Measurements from ENCODE around the gene PTK7.
A peak's percentile ranks its signal among the peaks of the same experiment; 100 is the strongest.

DNA sequence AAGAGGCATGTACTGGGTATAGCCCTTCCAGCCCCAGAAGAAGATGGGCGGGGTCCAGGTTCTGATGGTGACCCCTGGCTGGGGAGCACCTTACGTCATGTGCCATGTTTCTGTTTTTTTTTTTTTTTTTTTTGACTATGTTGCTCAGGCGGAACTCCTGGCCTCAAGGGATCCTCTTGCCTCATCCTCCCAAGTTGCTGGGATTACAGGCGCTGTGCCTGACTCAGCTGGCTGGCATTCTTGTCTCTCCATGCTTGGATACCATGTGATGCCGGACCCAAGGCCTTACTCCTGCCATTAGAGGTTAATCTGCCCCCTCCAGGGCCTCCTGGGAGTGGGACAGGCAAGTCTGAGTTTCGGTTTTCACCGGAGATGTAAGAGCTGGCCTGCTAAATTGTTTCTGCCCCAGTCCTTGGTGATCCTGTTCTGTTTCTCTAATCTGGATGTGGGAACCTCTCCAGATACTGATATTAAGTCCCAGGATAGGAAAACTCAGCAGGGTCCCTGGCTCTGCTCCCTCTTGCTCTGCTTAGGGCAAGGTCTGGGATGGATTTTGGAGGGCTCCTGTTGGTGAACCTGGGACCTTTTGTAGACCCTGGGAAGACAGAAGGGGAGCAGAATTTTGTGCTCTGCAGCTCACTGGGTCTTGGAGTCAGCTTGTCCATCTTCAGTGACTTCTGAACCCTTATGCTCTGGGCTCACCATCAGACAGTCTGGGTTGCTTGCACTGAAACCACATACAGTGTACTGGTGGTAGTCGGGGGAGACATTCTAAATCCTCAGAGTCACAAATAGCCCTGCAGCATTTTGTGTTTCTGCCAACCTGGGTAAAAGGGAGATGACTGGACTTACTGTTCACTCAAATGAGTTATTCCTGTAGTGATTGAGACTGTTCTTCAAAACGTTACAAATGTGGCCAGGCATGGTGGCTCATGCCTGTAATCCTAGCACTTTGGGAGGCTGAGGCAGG is 45.1 kb downstream of the PTK7 start:
- TF ChIP-seq, protein P1, sequence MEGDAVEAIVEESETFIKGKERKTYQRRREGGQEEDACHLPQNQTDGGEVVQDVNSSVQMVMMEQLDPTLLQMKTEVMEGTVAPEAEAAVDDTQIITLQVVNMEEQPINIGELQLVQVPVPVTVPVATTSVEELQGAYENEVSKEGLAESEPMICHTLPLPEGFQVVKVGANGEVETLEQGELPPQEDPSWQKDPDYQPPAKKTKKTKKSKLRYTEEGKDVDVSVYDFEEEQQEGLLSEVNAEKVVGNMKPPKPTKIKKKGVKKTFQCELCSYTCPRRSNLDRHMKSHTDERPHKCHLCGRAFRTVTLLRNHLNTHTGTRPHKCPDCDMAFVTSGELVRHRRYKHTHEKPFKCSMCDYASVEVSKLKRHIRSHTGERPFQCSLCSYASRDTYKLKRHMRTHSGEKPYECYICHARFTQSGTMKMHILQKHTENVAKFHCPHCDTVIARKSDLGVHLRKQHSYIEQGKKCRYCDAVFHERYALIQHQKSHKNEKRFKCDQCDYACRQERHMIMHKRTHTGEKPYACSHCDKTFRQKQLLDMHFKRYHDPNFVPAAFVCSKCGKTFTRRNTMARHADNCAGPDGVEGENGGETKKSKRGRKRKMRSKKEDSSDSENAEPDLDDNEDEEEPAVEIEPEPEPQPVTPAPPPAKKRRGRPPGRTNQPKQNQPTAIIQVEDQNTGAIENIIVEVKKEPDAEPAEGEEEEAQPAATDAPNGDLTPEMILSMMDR (IDR thresholded peaks at IDR 0.05), result no peak
- TF ChIP-seq POLR2AphosphoS5 (IDR thresholded peaks at IDR 0.05), result peak in 2 of 3 donors; percentile 14 to 80
